K562 (cell line): ENCODE results near the gene EIPR1. TPM values are rescaled to one million over a fixed set of nuclear protein-coding genes. Genes with fewer than 3 reads are reported as not detected.

Experiments
- BHLHE40 ChIP-seq: IDR thresholded peaks from 2 replicates; pipeline ENCODE4 v1.6.1; 2011; ENCODE audit warnings: low read length, improper control_type of control experiment
- KAT8 ChIP-seq: fragments of 450-650 bp; IDR thresholded peaks from 2 replicates; pipeline ENCODE4 v1.6.1; 2016; ENCODE audit warnings: low read depth, mild to moderate bottlenecking
- NFYB ChIP-seq: IDR thresholded peaks from 2 replicates; pipeline ENCODE4 v1.6.1; 2011; ENCODE audit warnings: mild to moderate bottlenecking, moderate library complexity; ENCODE audit not compliant: insufficient read length; ENCODE audit errors: extremely low read depth
- polyA plus RNA-seq, 8 experiments: library from polyadenylated mRNA; depleted of rRNA in 4 of 8; stranded (reverse) in 5 of 8; unstranded in 3 of 8; fragments of >200 nt; fragmentation: Nextera tagmentation in 2 of 8; fragmentation: Illumina TruSeq in 1 of 8; extraction: Ambion mirVana in 2 of 8; extraction: Trizol in 1 of 8; gene quantifications; 2 replicates each; pipeline versions ENCODE4 v1.2.1 to v1.2.3, GENCODE V29; 2011 to 2014; ENCODE audit warnings: inconsistent platforms in 1 of 8, missing spikeins in 1 of 8
- total RNA-seq, 7 experiments: library from RNA; depleted of rRNA in 6 of 7; stranded (reverse); fragments of >200 nt in 6 of 7; fragmentation: Illumina TruSeq in 2 of 7; extraction: Trizol in 2 of 7; gene quantifications; 2 replicates each; pipeline versions ENCODE4 v1.2.1 to v1.2.3, GENCODE V29; 2011 to 2021; ENCODE audit warnings: low replicate concordance in 1 of 7
- TF ChIP-seq, protein P1 (sequence below), 2 experiments: fragments of 150-350 bp in 1 of 2; IDR thresholded peaks; 2 replicates each; pipeline ENCODE4 v1.6.1; 2012 to 2016; ENCODE audit warnings: low read depth in 2 of 2, low read length in 2 of 2, mild to moderate bottlenecking in 1 of 2, moderate library complexity in 1 of 2

The EIPR1 gene
- total and polyA plus RNA-seq, 9 of the 15 experiments (the other 6 are each of a cell fraction or from before 2014, with no cell fraction given), result 19.9 to 54.4 (median 35.9) TPM

DNA sequence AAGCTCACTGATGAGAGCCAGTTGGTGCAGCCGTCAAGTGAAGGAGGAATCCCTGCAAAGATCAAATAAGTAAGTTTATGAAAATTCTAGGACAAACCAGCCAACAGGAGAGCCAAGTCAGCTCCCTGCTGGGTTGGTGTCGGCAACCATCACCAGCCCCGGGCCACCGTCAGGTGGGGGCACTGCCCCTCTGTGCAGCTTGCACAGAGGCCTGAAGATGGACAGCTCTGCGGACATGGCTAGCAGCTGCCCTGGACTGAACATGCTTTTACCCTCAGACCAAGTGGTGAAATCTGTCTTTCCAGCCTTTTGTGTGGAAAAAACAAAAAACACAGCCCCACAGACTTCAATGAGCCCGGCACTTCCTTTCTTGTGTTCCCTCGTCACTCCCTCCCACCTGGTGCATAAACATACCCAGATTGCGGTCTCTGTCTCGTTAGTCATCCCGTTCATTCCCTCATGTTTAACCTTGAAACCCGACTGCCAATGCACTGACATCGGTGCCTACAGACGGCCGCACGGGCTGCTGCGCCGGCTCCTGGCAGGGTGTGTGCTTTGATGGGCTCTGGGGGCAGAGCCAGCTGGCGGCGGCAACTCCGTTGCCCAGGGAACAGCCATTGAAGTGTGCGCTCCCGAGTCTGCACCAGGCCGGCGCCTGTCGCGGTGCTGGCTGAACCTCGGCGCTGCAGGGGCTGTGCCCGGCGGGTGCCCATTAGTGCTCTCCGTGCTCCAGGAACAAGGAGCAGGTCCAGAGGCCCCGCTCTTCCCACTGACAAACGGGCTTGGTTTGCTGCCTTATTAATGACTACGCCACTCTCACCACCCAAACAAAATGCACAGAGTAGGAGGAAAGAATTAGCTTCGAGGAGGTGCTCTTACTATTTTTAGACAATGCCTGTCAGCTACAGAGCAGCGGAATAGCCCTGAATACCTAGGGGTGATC, 95.3 kb downstream of the EIPR1 start (continued):
- TF ChIP-seq, protein P1, sequence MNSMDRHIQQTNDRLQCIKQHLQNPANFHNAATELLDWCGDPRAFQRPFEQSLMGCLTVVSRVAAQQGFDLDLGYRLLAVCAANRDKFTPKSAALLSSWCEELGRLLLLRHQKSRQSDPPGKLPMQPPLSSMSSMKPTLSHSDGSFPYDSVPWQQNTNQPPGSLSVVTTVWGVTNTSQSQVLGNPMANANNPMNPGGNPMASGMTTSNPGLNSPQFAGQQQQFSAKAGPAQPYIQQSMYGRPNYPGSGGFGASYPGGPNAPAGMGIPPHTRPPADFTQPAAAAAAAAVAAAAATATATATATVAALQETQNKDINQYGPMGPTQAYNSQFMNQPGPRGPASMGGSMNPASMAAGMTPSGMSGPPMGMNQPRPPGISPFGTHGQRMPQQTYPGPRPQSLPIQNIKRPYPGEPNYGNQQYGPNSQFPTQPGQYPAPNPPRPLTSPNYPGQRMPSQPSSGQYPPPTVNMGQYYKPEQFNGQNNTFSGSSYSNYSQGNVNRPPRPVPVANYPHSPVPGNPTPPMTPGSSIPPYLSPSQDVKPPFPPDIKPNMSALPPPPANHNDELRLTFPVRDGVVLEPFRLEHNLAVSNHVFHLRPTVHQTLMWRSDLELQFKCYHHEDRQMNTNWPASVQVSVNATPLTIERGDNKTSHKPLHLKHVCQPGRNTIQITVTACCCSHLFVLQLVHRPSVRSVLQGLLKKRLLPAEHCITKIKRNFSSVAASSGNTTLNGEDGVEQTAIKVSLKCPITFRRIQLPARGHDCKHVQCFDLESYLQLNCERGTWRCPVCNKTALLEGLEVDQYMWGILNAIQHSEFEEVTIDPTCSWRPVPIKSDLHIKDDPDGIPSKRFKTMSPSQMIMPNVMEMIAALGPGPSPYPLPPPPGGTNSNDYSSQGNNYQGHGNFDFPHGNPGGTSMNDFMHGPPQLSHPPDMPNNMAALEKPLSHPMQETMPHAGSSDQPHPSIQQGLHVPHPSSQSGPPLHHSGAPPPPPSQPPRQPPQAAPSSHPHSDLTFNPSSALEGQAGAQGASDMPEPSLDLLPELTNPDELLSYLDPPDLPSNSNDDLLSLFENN (IDR thresholded peaks at IDR 0.05; ENCODE audit: low read depth in 2 of 2, low read length in 2 of 2), result no peak
- TF ChIP-seq NFYB (no peak), KAT8 (no peak), BHLHE40 (no peak)
